Mesothelial cell of epicardium (in vitro differentiated cells): Measurements from ENCODE around the gene TLE1. TPM values are rescaled to one million over a fixed set of nuclear protein-coding genes. Genes with fewer than 3 reads are reported as not detected.

ENCODE experiments used
- DNase-seq, 2 experiments: peaks; one replicate each; pipeline ENCODE4 v3.0.0; 2021; ENCODE audit warnings: low spot score in 2 of 2; ENCODE audit not compliant: unreplicated experiment in 2 of 2
- H3K27ac Mint-ChIP-seq: 2 replicates; pipeline ENCODE4 v1.8.0; 2021; ENCODE audit warnings: mixed read lengths
- H3K27me3 Mint-ChIP-seq: 2 replicates; pipeline ENCODE4 v1.8.0; 2021; ENCODE audit warnings: low read depth, mixed read lengths
- H3K36me3 Mint-ChIP-seq: 2 replicates; pipeline ENCODE4 v1.8.0; 2021; ENCODE audit warnings: mixed read lengths
- H3K4me1 Mint-ChIP-seq: 2 replicates; pipeline ENCODE4 v1.8.0; 2021; ENCODE audit warnings: mixed read lengths
- H3K4me3 Mint-ChIP-seq: 2 replicates; pipeline ENCODE4 v1.8.0; 2021; ENCODE audit warnings: mild to moderate bottlenecking, moderate library complexity, mixed read lengths
- H3K9me3 Mint-ChIP-seq: 2 replicates; pipeline ENCODE4 v1.8.0; 2021; ENCODE audit warnings: mixed read lengths
- CTCF ChIP-seq: fragments of 200-600 bp; sonication (generic); IDR thresholded peaks from one replicate; pipeline ENCODE4 v1.5.0; 2021; ENCODE audit warnings: antibody characterized with exemption; ENCODE audit not compliant: unreplicated experiment
- total RNA-seq: library from RNA; stranded (reverse); gene quantifications from 3 replicates; pipeline ENCODE4 v1.2.1, GENCODE V29; 2021

TLE1 gene
- total RNA-seq, 1 donor from 2014 or later, result 97.9 TPM

- Mint-ChIP-seq H3K36me3 (no peaks in the 10 kb centered on the region), H3K9me3 (peaks cover 3% of the 10 kb centered on the region), H3K4me3 (no peak overlapping the region), H3K27me3 (no peaks in the 10 kb centered on the region), H3K4me1 (peaks cover 30% of the 10 kb centered on the region), H3K27ac (no peak overlapping the region)
- no peak for TF ChIP-seq CTCF
- no peak for DNase-seq
Observed at GRCh38 chr9:81720450-81721086, 31.2 kb upstream of the TLE1 start.

GRCh38 chr9:81719972-81720371, 30.6 kb upstream of the TLE1 start:
- DNase-seq, result no peak
- Mint-ChIP-seq H3K36me3 (no peaks in the 10 kb centered on the region), H3K27ac (no peak overlapping the region), H3K4me3 (no peak overlapping the region), H3K27me3 (no peaks in the 10 kb centered on the region), H3K4me1 (peaks cover 30% of the 10 kb centered on the region), H3K9me3 (peaks cover 3% of the 10 kb centered on the region)
- no peak for TF ChIP-seq CTCF

- no peak for DNase-seq
- H3K27ac Mint-ChIP-seq, result no peak overlapping the region
- TF ChIP-seq CTCF, result no peak
- H3K9me3 Mint-ChIP-seq, result peaks cover 3% of the 10 kb centered on the region
- H3K36me3 Mint-ChIP-seq, result no peaks in the 10 kb centered on the region
- H3K4me1 Mint-ChIP-seq, result peaks cover 20% of the 10 kb centered on the region
- H3K27me3 Mint-ChIP-seq, result no peaks in the 10 kb centered on the region
- H3K4me3 Mint-ChIP-seq, result no peak overlapping the region
Observed at GRCh38 chr9:81718244-81718643, 28.9 kb upstream of the TLE1 start.

- Mint-ChIP-seq H3K9me3 (peaks cover 3% of the 10 kb centered on the region), H3K27ac (peak overlapping the region; percentile 66), H3K27me3 (no peaks in the 10 kb centered on the region), H3K4me3 (no peak overlapping the region), H3K4me1 (peaks cover 18% of the 10 kb centered on the region), H3K36me3 (no peaks in the 10 kb centered on the region)
- no peak for TF ChIP-seq CTCF
- DNase-seq, result no peak
Observed at GRCh38 chr9:81717747-81718077, 28.4 kb upstream of the TLE1 start.

- peaks cover 3% of the 10 kb centered on the region for H3K9me3 Mint-ChIP-seq
- no peak overlapping the region for H3K27ac Mint-ChIP-seq
- no peak for DNase-seq
- no peak for TF ChIP-seq CTCF
- H3K36me3 Mint-ChIP-seq, result no peaks in the 10 kb centered on the region
- H3K4me3 Mint-ChIP-seq, result no peak overlapping the region
- H3K27me3 Mint-ChIP-seq, result no peaks in the 10 kb centered on the region
- peaks cover 22% of the 10 kb centered on the region for H3K4me1 Mint-ChIP-seq
Observed at GRCh38 chr9:81717061-81717746, 27.9 kb upstream of the TLE1 start.

- no peak for DNase-seq
- Mint-ChIP-seq H3K4me3 (no peak overlapping the region), H3K4me1 (peaks cover 25% of the 10 kb centered on the region), H3K27ac (no peak overlapping the region), H3K36me3 (no peaks in the 10 kb centered on the region), H3K27me3 (no peaks in the 10 kb centered on the region), H3K9me3 (peaks cover 3% of the 10 kb centered on the region)
- TF ChIP-seq CTCF, result no peak
Observed at GRCh38 chr9:81716409-81716808, 27.1 kb upstream of the TLE1 start.
